H4 (cell line): ENCODE results near the gene MMP19. TPM values are rescaled to one million over a fixed set of nuclear protein-coding genes. Genes with fewer than 3 reads are reported as not detected.
A peak's percentile ranks its signal among the peaks of the same experiment; 100 is the strongest.
"Not testable (repeated sequence)": the region's sequence is repeated elsewhere in the genome, so short reads cannot be mapped to it uniquely, and the experiment has no call there.

Experiments
- DNase-seq: peaks from one replicate; pipeline ENCODE4 v3.0.0-alpha.2; 2015; ENCODE audit warnings: low spot score
- total RNA-seq: library from RNA; depleted of rRNA; stranded (reverse); fragments of >200 nt; shearing (Covaris generic); gene quantifications from 2 replicates; pipeline ENCODE4 v1.2.3, GENCODE V29; 2014

The MMP19 gene
- total RNA-seq, 1 experiment from 2014 or later: 2.0 TPM

GRCh38 chr12:55843431-55843830 is 695 bp upstream of the MMP19 start:
- no peak for DNase-seq

GRCh38 chr12:55840581-55841351 is 2.0 kb downstream of the MMP19 start:
- no peak for DNase-seq

GRCh38 chr12:55839345-55840140 is 3.2 kb downstream of the MMP19 start:
- no peak for DNase-seq

- no peak for DNase-seq
Observed at GRCh38 chr12:55838361-55838760, 4.4 kb downstream of the MMP19 start.

- not testable (repeated sequence) for DNase-seq
Observed at GRCh38 chr12:55834400-55834799, 8.3 kb downstream of the MMP19 start.

GRCh38 chr12:55833056-55833455 is 9.7 kb downstream of the MMP19 start:
- DNase-seq: no peak

- no peak for DNase-seq
Observed at GRCh38 chr12:55831447-55831815, 11.3 kb downstream of the MMP19 start.

- DNase-seq: no peak
Observed at GRCh38 chr12:55830601-55831446, 11.9 kb downstream of the MMP19 start.

- no peak for DNase-seq
Observed at GRCh38 chr12:55829967-55830600, 12.7 kb downstream of the MMP19 start.

- no peak for DNase-seq
Observed at GRCh38 chr12:55828357-55828756, 14.4 kb downstream of the MMP19 start.

- no peak for DNase-seq
Observed at GRCh38 chr12:55827806-55828205, 14.9 kb downstream of the MMP19 start.

- no peak for DNase-seq
Observed at GRCh38 chr12:55824726-55825125, 18.0 kb downstream of the MMP19 start.

- DNase-seq: no peak
Observed at GRCh38 chr12:55823419-55823818, 19.3 kb downstream of the MMP19 start.

GRCh38 chr12:55822228-55822627 is 20.5 kb downstream of the MMP19 start:
- DNase-seq: no peak

- DNase-seq: no peak
Observed at GRCh38 chr12:55820679-55821078, 22.1 kb downstream of the MMP19 start.

- no peak for DNase-seq
Observed at GRCh38 chr12:55818886-55819285, 23.9 kb downstream of the MMP19 start.

GRCh38 chr12:55818140-55818728 is 24.5 kb downstream of the MMP19 start:
- no peak for DNase-seq

GRCh38 chr12:55817345-55818139 is 25.2 kb downstream of the MMP19 start, which contains the start of the genes ORMDL2 and SARNP:
Gene ORMDL2, plus strand, starts transcription at chr12:55818041. Its CDS starts 959 bp downstream, at chr12:55819000.
Gene SARNP, minus strand, starts transcription at chr12:55817724. Its CDS starts 23 bp downstream, at chr12:55817701.
- DNase-seq: peak; percentile 100

- no peak for DNase-seq
Observed at GRCh38 chr12:55816881-55817344, 25.8 kb downstream of the MMP19 start.

- DNase-seq: no peak
Observed at GRCh38 chr12:55815473-55815872, 27.3 kb downstream of the MMP19 start.
